Stomach (tissue), 9 donors: Measurements from ENCODE around the gene RSRC1. TPM values are rescaled to one million over a fixed set of nuclear protein-coding genes. Genes with fewer than 3 reads are reported as not detected.
A peak's percentile ranks its signal among the peaks of the same experiment; 100 is the strongest.
"Not testable (repeated sequence)": the region's sequence is repeated elsewhere in the genome, so short reads cannot be mapped to it uniquely, and the experiment has no call there.

Experiments
- DNase-seq, 2 donors: peaks; one replicate each; pipeline versions ENCODE4 v3.0.0 to v3.0.0-alpha.2; 2013 to 2019
- H3K27ac ChIP-seq, 5 donors: fragments of 200-600 bp in 4 of 5; sonication (generic) in 4 of 5; one replicate each; pipeline ENCODE4 v1.5.1; 2013 to 2019; ENCODE audit warnings: mild to moderate bottlenecking in 1 of 5, moderate library complexity in 1 of 5
- H3K27me3 ChIP-seq, 3 donors: fragments of 200-600 bp; sonication (generic); one replicate each; pipeline ENCODE4 v1.5.1; 2017 to 2019; ENCODE audit warnings: mixed run types in 1 of 3
- H3K36me3 ChIP-seq, 4 donors: fragments of 200-600 bp; sonication (generic); 1 replicate in 3 of 4; 2 replicates in 1 of 4; pipeline ENCODE4 v1.5.1; 2016 to 2019
- H3K4me1 ChIP-seq, 4 donors: fragments of 200-600 bp; sonication (generic); one replicate each; pipeline ENCODE4 v1.5.1; 2016 to 2019
- H3K4me3 ChIP-seq, 4 donors: fragments of 200-600 bp; sonication (generic) in 3 of 4; one replicate each; pipeline ENCODE4 v1.5.1; 2016 to 2019; ENCODE audit warnings: mild to moderate bottlenecking in 1 of 4
- H3K9me3 ChIP-seq, 4 donors: fragments of 200-600 bp; sonication (generic); one replicate each; pipeline ENCODE4 v1.5.1; 2016 to 2019
- CTCF ChIP-seq, 7 experiments: fragments of 450-650 bp in 4 of 7; fragments of 200-600 bp in 3 of 7; sonication (generic) in 3 of 7; IDR thresholded peaks; one replicate each; pipeline ENCODE4 v1.5.1; 2016 to 2019; ENCODE audit warnings: antibody characterized with exemption in 7 of 7, control low read depth in 2 of 7, mild to moderate bottlenecking in 1 of 7
- EP300 ChIP-seq: sonication (generic); formaldehyde crosslinking; IDR thresholded peaks from one replicate; pipeline ENCODE4 v1.6.1; 2017; ENCODE audit warnings: antibody characterized with exemption
- POLR2A ChIP-seq, 4 donors: fragments of 450-650 bp; IDR thresholded peaks; one replicate each; pipeline ENCODE4 v1.6.1; 2016; ENCODE audit warnings: antibody characterized with exemption in 4 of 4, control low read depth in 2 of 4, mild to moderate bottlenecking in 1 of 4, moderate library complexity in 1 of 4
- POLR2AphosphoS5 ChIP-seq, 3 donors: sonication (generic); formaldehyde crosslinking; IDR thresholded peaks; one replicate each; pipeline ENCODE4 v1.6.1; 2016; ENCODE audit warnings: antibody characterized with exemption in 3 of 3
- WGBS, 5 donors: extraction: QIAGEN DNeasy Blood & Tissue Kit in 3 of 5; methylation state at CpG; one replicate each; pipeline versions ENCODE4 v1.1.5 to v1.1.7; 2013 to 2018; 5-methylcytosine and 5-hydroxymethylcytosine counted together
- intact Hi-C: fragments of 100-400 bp; cut with DNase I; formaldehyde crosslinking; loops from one replicate; pipeline ENCODE4 v1.15.1; 2023; ENCODE audit warnings: low total_unique reads
- polyA plus RNA-seq, 3 donors: library from polyadenylated mRNA; stranded (reverse); fragments of 200-250 nt; gene quantifications; one replicate each; pipeline ENCODE4 v1.2.3, GENCODE V29; 2013
- total RNA-seq, 5 donors: library from RNA; depleted of rRNA; stranded (reverse); fragments of >200 nt; gene quantifications; one replicate each; pipeline versions ENCODE4 v1.1.0 to v1.2.3, GENCODE V29; 2014 to 2016
- donor health status: healthy with polysubstance abuse.
- donor health status: Bipolar disorder and iron deficiency.
- donor health status: healthy.

Gene RSRC1
- total and polyA plus RNA-seq, 8 donors, result 1.7 to 502 (median 12.0) TPM

- intact Hi-C loops, result no loop called here
- DNase-seq, result no peak
- Histone ChIP-seq H3K36me3 (no peaks in the 10 kb centered on the region), H3K4me3 (peak overlapping the region; percentile 80 to 91 (median 88)), H3K9me3 (no peaks in the 10 kb centered on the region), H3K4me1 (peaks cover 31 to 55% (median 45%) of the 10 kb centered on the region in 4 donors), H3K27me3 (peaks cover 16 to 51% (median 47%) of the 10 kb centered on the region in 3 donors), H3K27ac (peak overlapping the region in 3 of 5 donors; percentile 82 to 88 (median 85))
- no peak for TF ChIP-seq EP300
- TF ChIP-seq POLR2AphosphoS5 (IDR thresholded peaks at IDR 0.05), result no peak
- TF ChIP-seq POLR2A (IDR thresholded peaks at IDR 0.05), result no peak
- no peak for TF ChIP-seq CTCF (IDR thresholded peaks at IDR 0.05)
- WGBS, 5 donors, result 6 to 15% (median 8%) methylated on average over 9 of the region's 9 CpGs
Observed at GRCh38 chr3:158109295-158109803, 540 bp upstream of the RSRC1 start.

GRCh38 chr3:158110658-158111018, 749 bp downstream of the RSRC1 start:
- Histone ChIP-seq H3K4me3 (peak overlapping the region; percentile 80 to 91 (median 88)), H3K4me1 (peaks cover 23 to 44% (median 34%) of the 10 kb centered on the region in 4 donors), H3K27ac (peak overlapping the region in 4 of 5 donors; percentile 82 to 88 (median 86)), H3K27me3 (peaks cover 11 to 38% (median 34%) of the 10 kb centered on the region in 3 donors), H3K36me3 (no peaks in the 10 kb centered on the region), H3K9me3 (no peaks in the 10 kb centered on the region)
- no peak for DNase-seq
- intact Hi-C loops, result no loop called here
- TF ChIP-seq POLR2AphosphoS5 (IDR thresholded peaks at IDR 0.05) (no peak), EP300 (no peak), POLR2A (IDR thresholded peaks at IDR 0.05) (no peak), CTCF (IDR thresholded peaks at IDR 0.05) (no peak)
- WGBS, 5 donors, result 7 to 14% (median 8%) methylated on average over 4 of the region's 4 CpGs

- intact Hi-C loops, result no loop called here
- WGBS, 5 donors, result 37 to 52% (median 45%) methylated on average over 2 of the region's 2 CpGs
- Histone ChIP-seq H3K27ac (no peak overlapping the region), H3K27me3 (peaks cover 6 to 26% (median 22%) of the 10 kb centered on the region in 3 donors), H3K36me3 (no peaks in the 10 kb centered on the region), H3K4me1 (peaks cover 11 to 31% (median 22%) of the 10 kb centered on the region in 4 donors), H3K9me3 (no peaks in the 10 kb centered on the region), H3K4me3 (no peak overlapping the region)
- TF ChIP-seq CTCF (IDR thresholded peaks at IDR 0.05), result no peak
- TF ChIP-seq EP300, result no peak
- TF ChIP-seq POLR2A (IDR thresholded peaks at IDR 0.05), result no peak
- no peak for TF ChIP-seq POLR2AphosphoS5 (IDR thresholded peaks at IDR 0.05)
- no peak for DNase-seq
Observed at GRCh38 chr3:158111861-158112260, 2.0 kb downstream of the RSRC1 start.

- DNase-seq, intact Hi-C loops, H3K9me3 ChIP-seq, H3K4me3 ChIP-seq, H3K36me3 ChIP-seq, H3K27ac ChIP-seq, H3K27me3 ChIP-seq: not testable (repeated sequence)
- WGBS, 5 donors, result 95 to 99% (median 96%) methylated on average over 2 of the region's 2 CpGs
- peaks cover 8 to 25% (median 17%) of the 10 kb centered on the region in 4 donors for H3K4me1 ChIP-seq
Observed at GRCh38 chr3:158113595-158113994, 3.7 kb downstream of the RSRC1 start.

GRCh38 chr3:158120330-158120729, 10.4 kb downstream of the RSRC1 start:
- no peak for DNase-seq
- intact Hi-C loops, result no loop called here

More at GRCh38 chr3:158120330-158120729, 10.4 kb downstream of the RSRC1 start:
- H3K4me3 ChIP-seq, result no peak overlapping the region
- no peaks in the 10 kb centered on the region for H3K4me1 ChIP-seq
- peaks cover 0 to 34% (median 32%) of the 10 kb centered on the region in 4 donors for H3K36me3 ChIP-seq
- H3K27me3 ChIP-seq, result no peaks in the 10 kb centered on the region
- H3K27ac ChIP-seq, result no peak overlapping the region
- H3K9me3 ChIP-seq, result peaks cover 0 to 4% (median 0%) of the 10 kb centered on the region in 4 donors
- TF ChIP-seq POLR2AphosphoS5 (IDR thresholded peaks at IDR 0.05) (no peak), POLR2A (IDR thresholded peaks at IDR 0.05) (no peak), CTCF (IDR thresholded peaks at IDR 0.05) (no peak), EP300 (no peak)
